C4-2B (cell line): Measurements from ENCODE around the gene CCSAP.

Experiments
- ZFX ChIP-seq: fragments of 450-650 bp; IDR thresholded peaks from 2 replicates; pipeline ENCODE4 v1.6.1; 2017
- TF ChIP-seq, protein P1 (sequence below): fragments of 450-650 bp; conservative IDR thresholded peaks from 2 replicates; pipeline ENCODE4 v1.5.1; 2017; ENCODE audit warnings: mild to moderate bottlenecking

DNA sequence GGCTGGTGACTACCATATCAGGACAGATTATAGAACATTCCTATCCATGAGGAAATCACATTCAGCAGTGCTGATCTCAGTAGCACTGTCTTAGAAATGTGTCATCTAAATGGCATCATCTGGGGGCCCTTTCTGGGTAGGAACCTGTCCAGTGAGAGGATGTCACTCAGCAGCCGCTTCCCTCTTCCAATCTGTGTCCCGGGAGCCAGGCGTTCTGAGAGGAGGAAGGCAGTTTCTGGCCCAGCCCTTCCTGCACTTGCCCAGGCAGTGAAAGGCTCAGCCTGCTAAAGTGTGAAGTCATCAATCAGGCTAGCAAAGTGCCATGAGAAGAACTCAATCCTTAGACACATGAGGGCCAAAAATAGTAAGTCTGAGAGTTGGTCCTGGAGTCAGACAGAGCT, 46.3 kb downstream of the CCSAP start:
- TF ChIP-seq, protein P1, sequence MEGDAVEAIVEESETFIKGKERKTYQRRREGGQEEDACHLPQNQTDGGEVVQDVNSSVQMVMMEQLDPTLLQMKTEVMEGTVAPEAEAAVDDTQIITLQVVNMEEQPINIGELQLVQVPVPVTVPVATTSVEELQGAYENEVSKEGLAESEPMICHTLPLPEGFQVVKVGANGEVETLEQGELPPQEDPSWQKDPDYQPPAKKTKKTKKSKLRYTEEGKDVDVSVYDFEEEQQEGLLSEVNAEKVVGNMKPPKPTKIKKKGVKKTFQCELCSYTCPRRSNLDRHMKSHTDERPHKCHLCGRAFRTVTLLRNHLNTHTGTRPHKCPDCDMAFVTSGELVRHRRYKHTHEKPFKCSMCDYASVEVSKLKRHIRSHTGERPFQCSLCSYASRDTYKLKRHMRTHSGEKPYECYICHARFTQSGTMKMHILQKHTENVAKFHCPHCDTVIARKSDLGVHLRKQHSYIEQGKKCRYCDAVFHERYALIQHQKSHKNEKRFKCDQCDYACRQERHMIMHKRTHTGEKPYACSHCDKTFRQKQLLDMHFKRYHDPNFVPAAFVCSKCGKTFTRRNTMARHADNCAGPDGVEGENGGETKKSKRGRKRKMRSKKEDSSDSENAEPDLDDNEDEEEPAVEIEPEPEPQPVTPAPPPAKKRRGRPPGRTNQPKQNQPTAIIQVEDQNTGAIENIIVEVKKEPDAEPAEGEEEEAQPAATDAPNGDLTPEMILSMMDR = no peak
- no peak for TF ChIP-seq ZFX
